ENCODE measurements around the gene ADCY2.

ADCY2 gene

GRCh38 chr5:7877851-7878250, 481.9 kb downstream of the ADCY2 start:
- DNase-seq = no peak

GRCh38 chr5:7878381-7878873, 482.5 kb downstream of the ADCY2 start:
- no peak for DNase-seq
